Nephron (organoid): ENCODE results near the gene ERICH3.

Experiments used
- H3K27ac Mint-ChIP-seq, 3 experiments: 2 replicates each; pipeline ENCODE4 v1.8.0; 2020; ENCODE audit warnings: mixed read lengths in 3 of 3, mild to moderate bottlenecking in 2 of 3, moderate library complexity in 1 of 3
- H3K27me3 Mint-ChIP-seq: 2 replicates; pipeline ENCODE4 v1.8.0; 2021; ENCODE audit warnings: low read depth, mild to moderate bottlenecking, moderate library complexity, mixed read lengths
- H3K36me3 Mint-ChIP-seq: 2 replicates; pipeline ENCODE4 v1.8.0; 2020; ENCODE audit warnings: low read depth, mixed read lengths
- H3K4me1 Mint-ChIP-seq: 2 replicates; pipeline ENCODE4 v1.8.0; 2020; ENCODE audit warnings: mixed read lengths
- H3K4me3 Mint-ChIP-seq, 3 experiments: 2 replicates each; pipeline ENCODE4 v1.8.0; 2020; ENCODE audit warnings: mild to moderate bottlenecking in 3 of 3, mixed read lengths in 3 of 3, moderate library complexity in 2 of 3
- H3K9me3 Mint-ChIP-seq: 2 replicates; pipeline ENCODE4 v1.8.0; 2020; ENCODE audit warnings: mixed read lengths
- TF ChIP-seq, protein P1 (sequence below), 3 experiments: fragments of 200-600 bp; sonication (generic); IDR thresholded peaks; one replicate each; pipeline ENCODE4 v1.5.0; 2021; ENCODE audit warnings: antibody characterized with exemption in 3 of 3; ENCODE audit not compliant: unreplicated experiment in 3 of 3

Gene ERICH3

DNA sequence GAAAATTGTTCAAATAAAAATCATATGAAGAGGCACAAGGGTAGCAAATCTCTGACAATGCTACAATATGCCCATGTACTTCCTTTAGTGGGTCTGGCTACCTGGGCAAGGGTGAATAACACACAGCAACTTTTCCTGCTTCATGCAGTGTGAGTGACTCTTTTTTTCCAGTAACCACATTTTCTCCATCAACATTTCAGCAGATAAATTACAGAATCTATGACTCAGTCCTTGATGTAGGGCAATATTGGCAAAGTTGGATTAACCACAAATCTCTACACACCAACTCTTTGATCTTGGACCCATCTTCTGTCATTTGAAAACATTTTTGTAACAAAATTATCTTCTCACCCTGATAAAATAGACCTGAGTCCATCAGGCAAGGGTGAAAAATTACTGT lies 31.7 kb downstream of the ERICH3 start:
- H3K27me3 Mint-ChIP-seq: no peaks in the 10 kb centered on the region
- TF ChIP-seq, protein P1, sequence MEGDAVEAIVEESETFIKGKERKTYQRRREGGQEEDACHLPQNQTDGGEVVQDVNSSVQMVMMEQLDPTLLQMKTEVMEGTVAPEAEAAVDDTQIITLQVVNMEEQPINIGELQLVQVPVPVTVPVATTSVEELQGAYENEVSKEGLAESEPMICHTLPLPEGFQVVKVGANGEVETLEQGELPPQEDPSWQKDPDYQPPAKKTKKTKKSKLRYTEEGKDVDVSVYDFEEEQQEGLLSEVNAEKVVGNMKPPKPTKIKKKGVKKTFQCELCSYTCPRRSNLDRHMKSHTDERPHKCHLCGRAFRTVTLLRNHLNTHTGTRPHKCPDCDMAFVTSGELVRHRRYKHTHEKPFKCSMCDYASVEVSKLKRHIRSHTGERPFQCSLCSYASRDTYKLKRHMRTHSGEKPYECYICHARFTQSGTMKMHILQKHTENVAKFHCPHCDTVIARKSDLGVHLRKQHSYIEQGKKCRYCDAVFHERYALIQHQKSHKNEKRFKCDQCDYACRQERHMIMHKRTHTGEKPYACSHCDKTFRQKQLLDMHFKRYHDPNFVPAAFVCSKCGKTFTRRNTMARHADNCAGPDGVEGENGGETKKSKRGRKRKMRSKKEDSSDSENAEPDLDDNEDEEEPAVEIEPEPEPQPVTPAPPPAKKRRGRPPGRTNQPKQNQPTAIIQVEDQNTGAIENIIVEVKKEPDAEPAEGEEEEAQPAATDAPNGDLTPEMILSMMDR (IDR thresholded peaks at IDR 0.05; ENCODE audit: unreplicated experiment in 3 of 3): no peak
- H3K27ac Mint-ChIP-seq: no peak overlapping the region
- H3K4me1 Mint-ChIP-seq: no peaks in the 10 kb centered on the region
- H3K4me3 Mint-ChIP-seq: no peak overlapping the region
- no peaks in the 10 kb centered on the region for H3K9me3 Mint-ChIP-seq
- H3K36me3 Mint-ChIP-seq: no peaks in the 10 kb centered on the region

- H3K36me3 Mint-ChIP-seq: no peaks in the 10 kb centered on the region
- no peaks in the 10 kb centered on the region for H3K27me3 Mint-ChIP-seq
- H3K27ac Mint-ChIP-seq: no peak overlapping the region
- no peaks in the 10 kb centered on the region for H3K9me3 Mint-ChIP-seq
- H3K4me1 Mint-ChIP-seq: no peaks in the 10 kb centered on the region
- TF ChIP-seq, protein P1 (IDR thresholded peaks at IDR 0.05; ENCODE audit: unreplicated experiment in 3 of 3): no peak
- no peak overlapping the region for H3K4me3 Mint-ChIP-seq
Measured at GRCh38 chr1:74641161-74641560, 32.4 kb downstream of the ERICH3 start.

DNA sequence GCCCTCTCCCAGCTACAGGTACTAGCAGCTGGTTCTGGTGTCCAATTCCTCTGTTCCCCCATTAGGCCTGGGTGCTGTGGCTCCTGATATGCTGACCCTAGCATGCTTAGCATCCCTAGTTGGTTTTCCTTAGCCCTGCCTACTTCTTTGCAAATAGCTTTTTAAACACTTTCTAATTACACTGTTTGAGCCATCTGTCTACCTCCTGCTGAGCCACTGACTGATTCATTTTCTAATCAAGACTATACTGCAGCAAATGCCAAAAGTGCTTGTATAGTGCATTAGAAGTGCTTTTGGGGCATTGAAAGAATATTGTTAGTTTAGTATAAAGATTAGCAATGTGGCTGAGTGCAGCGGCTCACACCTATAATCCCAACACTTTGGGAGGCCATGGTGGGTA lies 36.3 kb downstream of the ERICH3 start:
- no peaks in the 10 kb centered on the region for H3K9me3 Mint-ChIP-seq
- no peaks in the 10 kb centered on the region for H3K4me1 Mint-ChIP-seq
- TF ChIP-seq, protein P1 (IDR thresholded peaks at IDR 0.05; ENCODE audit: unreplicated experiment in 3 of 3): no peak
- no peak overlapping the region for H3K27ac Mint-ChIP-seq
- no peaks in the 10 kb centered on the region for H3K36me3 Mint-ChIP-seq
- H3K4me3 Mint-ChIP-seq: no peak overlapping the region
- H3K27me3 Mint-ChIP-seq: no peaks in the 10 kb centered on the region

GRCh38 chr1:74629283-74629682 lies 44.3 kb downstream of the ERICH3 start:
- TF ChIP-seq, protein P1 (IDR thresholded peaks at IDR 0.05; ENCODE audit: unreplicated experiment in 3 of 3): no peak
- no peaks in the 10 kb centered on the region for H3K36me3 Mint-ChIP-seq
- H3K9me3 Mint-ChIP-seq: no peaks in the 10 kb centered on the region
- H3K4me1 Mint-ChIP-seq: no peaks in the 10 kb centered on the region
- no peaks in the 10 kb centered on the region for H3K27me3 Mint-ChIP-seq
- H3K4me3 Mint-ChIP-seq: no peak overlapping the region
- no peak overlapping the region for H3K27ac Mint-ChIP-seq

DNA sequence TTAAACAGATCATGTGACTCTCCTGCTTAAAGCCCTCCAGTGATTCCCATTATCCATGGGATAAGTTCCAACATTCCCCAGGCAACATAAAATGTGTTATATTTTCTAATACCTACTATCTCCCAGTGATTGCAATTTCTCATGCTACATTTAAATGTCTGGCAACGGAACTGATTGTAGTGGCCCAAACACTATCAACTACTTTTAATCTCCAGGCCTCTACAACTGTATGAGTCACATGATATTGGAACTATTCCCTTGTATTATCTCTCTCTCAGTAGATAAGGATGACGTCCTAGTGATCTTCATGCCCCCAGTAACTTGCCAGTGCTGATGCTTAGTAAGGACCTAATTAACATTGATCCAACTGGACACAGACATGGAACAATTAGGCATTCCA lies 49.9 kb downstream of the ERICH3 start:
- Mint-ChIP-seq H3K27ac (no peak overlapping the region), H3K36me3 (no peaks in the 10 kb centered on the region), H3K9me3 (no peaks in the 10 kb centered on the region), H3K4me1 (no peaks in the 10 kb centered on the region), H3K4me3 (no peak overlapping the region), H3K27me3 (no peaks in the 10 kb centered on the region)
- TF ChIP-seq, protein P1 (IDR thresholded peaks at IDR 0.05; ENCODE audit: unreplicated experiment in 3 of 3): no peak

DNA sequence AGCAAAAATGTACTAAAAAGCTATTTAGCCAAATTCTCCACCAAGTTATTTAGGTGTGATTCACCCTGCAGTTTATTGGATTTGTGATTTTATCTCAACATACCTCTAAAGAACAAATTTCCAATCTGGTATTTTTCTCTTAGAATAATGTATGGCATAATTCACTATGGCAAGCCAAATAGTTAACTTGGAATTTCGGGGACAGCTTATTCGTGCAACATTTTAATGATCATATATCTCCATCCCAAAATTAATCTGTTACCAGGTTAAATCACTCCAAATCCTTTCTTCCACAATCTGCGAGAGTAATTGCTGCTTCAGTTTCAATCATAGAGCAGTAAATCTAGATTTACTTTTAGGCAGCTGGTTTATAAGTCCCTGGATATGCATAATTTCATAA lies 53.4 kb downstream of the ERICH3 start:
- Mint-ChIP-seq H3K27me3 (no peaks in the 10 kb centered on the region), H3K27ac (no peak overlapping the region), H3K36me3 (no peaks in the 10 kb centered on the region), H3K9me3 (no peaks in the 10 kb centered on the region), H3K4me1 (no peaks in the 10 kb centered on the region), H3K4me3 (no peak overlapping the region)
- TF ChIP-seq, protein P1 (IDR thresholded peaks at IDR 0.05; ENCODE audit: unreplicated experiment in 3 of 3): no peak
